ENCODE measurements around the gene DMC1. TPM values are rescaled to one million over a fixed set of nuclear protein-coding genes. Genes with fewer than 3 reads are reported as not detected.

DMC1 gene
- total RNA-seq, 6 experiments from 2014 or later, result 2.4 to 6.3 (median 3.3) TPM

DNA sequence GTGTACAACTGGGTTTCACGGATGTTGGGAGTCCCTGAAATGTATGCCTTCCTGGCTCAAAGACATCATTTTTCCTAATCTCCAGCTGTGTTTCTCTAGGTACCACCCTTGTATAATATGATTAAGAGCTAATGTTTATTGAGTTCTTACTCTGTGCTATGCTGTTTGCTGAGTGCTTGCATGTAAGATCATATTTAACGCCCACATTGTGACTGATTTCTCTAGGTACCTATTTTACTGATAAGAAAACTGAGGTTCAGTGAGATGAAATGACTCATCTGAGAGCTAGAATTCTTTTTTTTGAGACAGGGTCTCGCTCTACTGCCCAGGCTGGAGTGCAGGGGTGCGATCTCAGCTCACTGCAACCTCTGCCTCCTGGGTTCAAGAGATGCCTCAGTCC, 43.6 kb upstream of the DMC1 start:
- no peak for DNase-seq
- Mint-ChIP-seq H3K27me3 (ENCODE audit: insufficient read depth) (no peaks in the 10 kb centered on the region; the same call in 1 of the 2 replicates), H3K27ac (no peak overlapping the region), H3K36me3 (ENCODE audit: low read depth) (peaks cover 18% of the 10 kb centered on the region), H3K9me3 (peaks cover 8% of the 10 kb centered on the region; the same call in 1 of the 2 replicates), H3K4me1 (ENCODE audit: low read depth) (peaks cover 4% of the 10 kb centered on the region; the same call in 1 of the 2 replicates), H3K4me3 (no peak overlapping the region)
- TF ChIP-seq CTCF (IDR thresholded peaks at IDR 0.05), result no peak

DNA sequence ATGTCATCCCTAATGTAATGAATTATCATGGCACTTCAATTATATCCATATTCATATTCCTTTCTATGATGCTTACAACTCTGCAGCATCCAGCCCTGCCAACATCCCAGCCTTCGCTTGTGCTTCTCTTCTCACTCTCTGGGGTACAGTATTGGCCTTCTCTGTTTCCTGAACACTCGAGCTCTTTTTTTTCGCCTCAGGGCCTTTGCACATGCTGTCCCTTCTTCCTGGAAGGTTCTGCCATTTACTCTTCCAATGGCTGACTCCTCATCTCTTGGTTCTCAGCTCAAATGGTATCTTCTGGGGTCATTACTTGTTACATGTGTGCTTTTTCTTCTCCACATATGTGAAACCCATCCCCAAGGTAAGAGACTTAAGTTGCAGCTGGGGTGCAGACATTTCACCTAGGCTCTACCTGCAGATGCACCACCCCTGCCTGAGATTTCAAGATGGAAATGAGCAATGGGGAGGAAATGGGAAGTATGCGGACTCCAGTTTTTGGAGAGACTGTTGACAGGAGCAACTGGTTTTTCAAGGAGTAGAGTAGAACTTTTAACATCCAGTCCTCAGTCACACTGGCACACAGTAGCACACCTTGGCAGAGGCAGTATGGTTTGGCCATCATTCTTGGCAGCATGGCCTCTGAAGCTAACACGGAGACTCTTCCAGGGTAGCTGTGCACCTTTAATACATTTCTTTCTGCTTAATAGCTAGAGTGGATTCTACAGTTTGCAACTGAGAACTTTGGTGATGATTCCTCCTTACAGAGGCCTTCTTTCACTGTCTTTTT, 42.4 kb upstream of the DMC1 start:
- DNase-seq, result no peak
- Mint-ChIP-seq H3K9me3 (no peaks in the 10 kb centered on the region), H3K36me3 (ENCODE audit: low read depth) (peaks cover 9% of the 10 kb centered on the region; the same call in 1 of the 2 replicates), H3K4me3 (no peak overlapping the region), H3K27ac (no peak overlapping the region), H3K4me1 (ENCODE audit: low read depth) (peaks cover 4% of the 10 kb centered on the region; the same call in 1 of the 2 replicates), H3K27me3 (ENCODE audit: insufficient read depth) (no peaks in the 10 kb centered on the region; the same call in 1 of the 2 replicates)
- TF ChIP-seq CTCF (IDR thresholded peaks at IDR 0.05), result no peak

GRCh38 chr22:38611559-38611958, 41.6 kb upstream of the DMC1 start:
- Mint-ChIP-seq H3K27ac (no peak overlapping the region), H3K27me3 (ENCODE audit: insufficient read depth) (no peaks in the 10 kb centered on the region; the same call in 1 of the 2 replicates), H3K9me3 (no peaks in the 10 kb centered on the region), H3K36me3 (ENCODE audit: low read depth) (peaks cover 4% of the 10 kb centered on the region; the same call in 1 of the 2 replicates), H3K4me1 (ENCODE audit: low read depth) (peaks cover 8% of the 10 kb centered on the region), H3K4me3 (no peak overlapping the region)
- no peak for DNase-seq
- TF ChIP-seq CTCF (IDR thresholded peaks at IDR 0.05), result no peak

- no peak for TF ChIP-seq CTCF (IDR thresholded peaks at IDR 0.05)
- Mint-ChIP-seq H3K4me3 (no peak overlapping the region), H3K4me1 (ENCODE audit: low read depth) (peaks cover 17% of the 10 kb centered on the region), H3K36me3 (ENCODE audit: low read depth) (no peaks in the 10 kb centered on the region), H3K27me3 (ENCODE audit: insufficient read depth) (no peaks in the 10 kb centered on the region; the same call in 1 of the 2 replicates), H3K27ac (no peak overlapping the region), H3K9me3 (no peaks in the 10 kb centered on the region)
- no peak for DNase-seq
Observed at GRCh38 chr22:38610234-38610633, 40.3 kb upstream of the DMC1 start.

DNA sequence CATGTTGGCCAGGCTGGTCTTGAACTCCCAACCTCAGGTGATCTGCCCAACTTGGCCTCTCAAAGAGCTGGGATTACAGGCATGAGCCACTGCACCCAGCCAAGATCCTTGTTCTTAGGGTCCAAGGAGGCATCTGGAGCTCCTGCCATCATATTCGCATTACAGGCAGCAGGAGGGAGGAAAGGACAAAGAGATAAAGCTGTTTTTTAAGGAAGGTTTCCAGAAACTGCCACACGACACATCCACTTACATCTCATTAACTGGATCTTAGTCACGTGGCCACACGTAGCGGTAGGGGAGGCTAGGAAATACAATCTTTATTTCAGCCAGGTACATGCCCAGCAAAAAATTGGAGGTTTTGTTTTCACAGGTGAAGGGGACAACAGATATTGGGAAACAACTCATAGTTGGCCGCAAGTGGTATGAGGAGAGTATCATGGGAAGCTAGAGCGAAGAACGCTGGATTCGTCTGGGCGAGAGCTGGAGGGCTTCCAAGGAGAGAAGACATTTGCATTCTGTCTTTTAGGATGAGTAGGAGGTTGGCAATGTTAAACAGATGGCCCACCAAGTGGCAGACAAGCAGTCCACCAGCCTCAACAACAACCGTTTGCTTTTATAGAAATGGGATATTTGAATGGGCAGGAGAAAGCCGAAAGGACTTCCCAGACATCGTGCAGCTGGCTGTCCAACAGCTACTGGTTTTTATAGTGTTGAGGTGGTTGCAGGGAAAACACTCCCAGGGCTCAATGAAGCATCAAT, 39.2 kb upstream of the DMC1 start:
- H3K9me3 Mint-ChIP-seq, result no peaks in the 10 kb centered on the region
- H3K4me3 Mint-ChIP-seq, result no peak overlapping the region
- H3K27me3 Mint-ChIP-seq (ENCODE audit: insufficient read depth), result no peaks in the 10 kb centered on the region; the same call in 1 of the 2 replicates
- no peaks in the 10 kb centered on the region for H3K36me3 Mint-ChIP-seq (ENCODE audit: low read depth)
- no peak for TF ChIP-seq CTCF (IDR thresholded peaks at IDR 0.05)
- no peak for DNase-seq
- H3K27ac Mint-ChIP-seq, result no peak overlapping the region
- H3K4me1 Mint-ChIP-seq (ENCODE audit: low read depth), result peaks cover 13% of the 10 kb centered on the region
